Loucy (cell line): ENCODE measurements around the gene C2CD4C.
"Not testable (repeated sequence)": the region's sequence is repeated elsewhere in the genome, so short reads cannot be mapped to it uniquely, and the experiment has no call there.

Experiments
- EZH2phosphoT487 ChIP-seq: fragments of 200-600 bp; IDR thresholded peaks from 2 replicates; pipeline ENCODE4 v1.6.1; 2018; ENCODE audit warnings: antibody characterized with exemption, mild to moderate bottlenecking, moderate library complexity, borderline replicate concordance
- TF ChIP-seq, protein P1 (sequence below): fragments of 200-600 bp; sonication (generic); conservative IDR thresholded peaks from 2 replicates; pipeline ENCODE4 v1.5.1; 2014; ENCODE audit warnings: mild to moderate bottlenecking, antibody characterized with exemption, low read length

DNA sequence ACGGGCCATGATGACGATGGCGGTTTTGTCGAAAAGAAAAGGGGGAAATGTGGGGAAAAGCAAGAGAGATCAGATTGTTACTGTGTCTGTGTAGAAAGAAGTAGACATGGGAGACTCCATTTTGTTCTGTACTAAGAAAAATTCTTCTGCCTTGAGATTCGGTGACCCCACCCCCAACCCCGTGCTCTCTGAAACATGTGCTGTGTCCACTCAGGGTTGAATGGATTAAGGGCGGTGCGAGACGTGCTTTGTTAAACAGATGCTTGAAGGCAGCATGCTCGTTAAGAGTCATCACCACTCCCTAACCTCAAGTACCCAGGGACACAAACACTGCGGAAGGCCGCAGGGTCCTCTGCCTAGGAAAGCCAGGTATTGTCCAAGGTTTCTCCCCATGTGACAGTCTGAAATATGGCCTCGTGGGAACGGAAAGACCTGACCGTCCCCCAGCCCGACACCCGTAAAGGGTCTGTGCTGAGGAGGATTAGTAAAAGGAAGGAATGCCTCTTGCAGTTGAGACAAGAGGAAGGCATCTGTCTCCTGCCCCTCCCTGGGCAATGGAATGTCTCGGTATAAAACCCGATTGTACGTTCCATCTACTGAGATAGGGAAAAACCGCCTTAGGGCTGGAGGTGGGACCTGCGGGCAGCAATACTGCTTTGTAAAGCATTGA lies 22.2 kb downstream of the C2CD4C start:
- TF ChIP-seq, protein P1, sequence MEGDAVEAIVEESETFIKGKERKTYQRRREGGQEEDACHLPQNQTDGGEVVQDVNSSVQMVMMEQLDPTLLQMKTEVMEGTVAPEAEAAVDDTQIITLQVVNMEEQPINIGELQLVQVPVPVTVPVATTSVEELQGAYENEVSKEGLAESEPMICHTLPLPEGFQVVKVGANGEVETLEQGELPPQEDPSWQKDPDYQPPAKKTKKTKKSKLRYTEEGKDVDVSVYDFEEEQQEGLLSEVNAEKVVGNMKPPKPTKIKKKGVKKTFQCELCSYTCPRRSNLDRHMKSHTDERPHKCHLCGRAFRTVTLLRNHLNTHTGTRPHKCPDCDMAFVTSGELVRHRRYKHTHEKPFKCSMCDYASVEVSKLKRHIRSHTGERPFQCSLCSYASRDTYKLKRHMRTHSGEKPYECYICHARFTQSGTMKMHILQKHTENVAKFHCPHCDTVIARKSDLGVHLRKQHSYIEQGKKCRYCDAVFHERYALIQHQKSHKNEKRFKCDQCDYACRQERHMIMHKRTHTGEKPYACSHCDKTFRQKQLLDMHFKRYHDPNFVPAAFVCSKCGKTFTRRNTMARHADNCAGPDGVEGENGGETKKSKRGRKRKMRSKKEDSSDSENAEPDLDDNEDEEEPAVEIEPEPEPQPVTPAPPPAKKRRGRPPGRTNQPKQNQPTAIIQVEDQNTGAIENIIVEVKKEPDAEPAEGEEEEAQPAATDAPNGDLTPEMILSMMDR = not testable (repeated sequence)
- TF ChIP-seq EZH2phosphoT487 = not testable (repeated sequence)
